H9 (cell line): ENCODE data around the gene C11orf86. TPM values are rescaled to one million over a fixed set of nuclear protein-coding genes. Genes with fewer than 3 reads are reported as not detected.

Source experiments
- DNase-seq: peaks from one replicate; pipeline ENCODE4 v3.0.0-alpha.2; 2017
- H2AFZ ChIP-seq: one replicate; pipeline ENCODE4 v1.6.1; 2013; ENCODE audit warnings: mild to moderate bottlenecking, low read length, control low read depth, moderate library complexity
- H2AK5ac ChIP-seq: 2 replicates; pipeline ENCODE4 v1.6.1; 2013; ENCODE audit warnings: low read length, control low read depth, mixed read lengths; ENCODE audit not compliant: insufficient read length
- H2BK120ac ChIP-seq: one replicate; pipeline ENCODE4 v1.6.1; 2013; ENCODE audit warnings: low read depth, mild to moderate bottlenecking, low read length, control low read depth, inconsistent platforms; ENCODE audit not compliant: poor library complexity, severe bottlenecking
- H2BK12ac ChIP-seq: 2 replicates; pipeline ENCODE4 v1.6.1; 2013; ENCODE audit warnings: low read length, control low read depth, mixed read lengths, low read depth; ENCODE audit not compliant: insufficient read length
- H2BK15ac ChIP-seq: 2 replicates; pipeline ENCODE4 v1.6.1; 2013; ENCODE audit warnings: low read depth, low read length, control low read depth
- H2BK20ac ChIP-seq: one replicate; pipeline ENCODE4 v1.6.1; 2013; ENCODE audit warnings: low read depth, mild to moderate bottlenecking, low read length, control low read depth, inconsistent platforms; ENCODE audit not compliant: poor library complexity, severe bottlenecking
- H2BK5ac ChIP-seq: 2 replicates; pipeline ENCODE4 v1.6.1; 2013; ENCODE audit warnings: low read length, control low read depth, mixed read lengths; ENCODE audit not compliant: insufficient read length
- H3K14ac ChIP-seq: 2 replicates; pipeline ENCODE4 v1.6.1; 2013; ENCODE audit warnings: low read length, control low read depth; ENCODE audit not compliant: insufficient read depth
- H3K18ac ChIP-seq: 2 replicates; pipeline ENCODE4 v1.6.1; 2013; ENCODE audit warnings: low read depth, mild to moderate bottlenecking, mixed read lengths, low read length, control low read depth; ENCODE audit not compliant: insufficient read length
- H3K23ac ChIP-seq: 2 replicates; pipeline ENCODE4 v1.6.1; 2013; ENCODE audit warnings: low read length, control low read depth, mixed read lengths, low read depth; ENCODE audit not compliant: insufficient read length
- H3K23me2 ChIP-seq: 2 replicates; pipeline ENCODE4 v1.6.1; 2013; ENCODE audit warnings: low read depth, mild to moderate bottlenecking, mixed read lengths, low read length, control low read depth; ENCODE audit not compliant: insufficient read length, poor library complexity, severe bottlenecking
- H3K27ac ChIP-seq: 2 replicates; pipeline ENCODE4 v1.5.1; 2013; ENCODE audit warnings: low read length, control low read depth, mixed read lengths, low read depth; ENCODE audit not compliant: insufficient read length
- H3K27me3 ChIP-seq: 2 replicates; pipeline ENCODE4 v1.6.1; 2013; ENCODE audit warnings: low read length, control low read depth, inconsistent platforms; ENCODE audit not compliant: insufficient read depth
- H3K4ac ChIP-seq: 2 replicates; pipeline ENCODE4 v1.6.1; 2013; ENCODE audit warnings: low read depth, mild to moderate bottlenecking, control low read depth, inconsistent platforms, low read length, moderate library complexity
- H3K4me1 ChIP-seq: 2 replicates; pipeline ENCODE4 v1.6.1; 2013; ENCODE audit warnings: low read length, control low read depth, inconsistent platforms; ENCODE audit not compliant: insufficient read depth
- H3K4me2 ChIP-seq: 2 replicates; pipeline ENCODE4 v1.6.1; 2013; ENCODE audit warnings: low read length, control low read depth, mixed read lengths; ENCODE audit not compliant: insufficient read length, insufficient read depth
- H3K56ac ChIP-seq: 2 replicates; pipeline ENCODE4 v1.6.1; 2013; ENCODE audit warnings: low read depth, mild to moderate bottlenecking, mixed read lengths, low read length, control low read depth; ENCODE audit not compliant: insufficient read length
- H3K79me1 ChIP-seq: 2 replicates; pipeline ENCODE4 v1.6.1; 2013; ENCODE audit warnings: low read depth, mild to moderate bottlenecking, moderate library complexity, low read length, control low read depth, inconsistent platforms; ENCODE audit not compliant: insufficient read depth, poor library complexity, severe bottlenecking
- H3K79me2 ChIP-seq: 2 replicates; pipeline ENCODE4 v1.6.1; 2013; ENCODE audit warnings: low read length, control low read depth, inconsistent platforms; ENCODE audit not compliant: insufficient read depth
- H3K9ac ChIP-seq: 2 replicates; pipeline ENCODE4 v1.6.1; 2013; ENCODE audit warnings: low read length, control low read depth, mixed read lengths; ENCODE audit not compliant: insufficient read length; ENCODE audit errors: extremely low read depth
- H3K9me3 ChIP-seq: one replicate; pipeline ENCODE4 v1.6.1; 2013; ENCODE audit warnings: low read depth, low read length, inconsistent platforms; ENCODE audit not compliant: control insufficient read depth
- H3T11ph ChIP-seq: one replicate; pipeline ENCODE4 v1.6.1; 2013; ENCODE audit warnings: mild to moderate bottlenecking, low read length, control low read depth, inconsistent platforms
- H4K20me1 ChIP-seq: one replicate; pipeline ENCODE4 v1.6.1; 2013; ENCODE audit not compliant: control insufficient read depth, insufficient read length, insufficient read depth
- H4K5ac ChIP-seq: 2 replicates; pipeline ENCODE4 v1.6.1; 2013; ENCODE audit warnings: low read depth, mild to moderate bottlenecking, mixed read lengths, low read length, control low read depth; ENCODE audit not compliant: insufficient read length
- H4K8ac ChIP-seq: replicated peaks from 2 replicates; pipeline ENCODE4 v1.6.1; 2013; ENCODE audit warnings: low read length, control low read depth, mixed read lengths, low read depth; ENCODE audit not compliant: insufficient read length
- H4K91ac ChIP-seq: 2 replicates; pipeline ENCODE4 v1.6.1; 2013; ENCODE audit warnings: low read depth, mild to moderate bottlenecking, moderate library complexity, mixed read lengths, low read length, control low read depth; ENCODE audit not compliant: insufficient read length
- H3K27ac Mint-ChIP-seq, 3 experiments: 2 replicates in 2 of 3; 3 replicates in 1 of 3; pipeline ENCODE4 v1.8.0; 2020 to 2021; ENCODE audit warnings: mixed read lengths in 3 of 3, mild to moderate bottlenecking in 1 of 3, moderate library complexity in 1 of 3
- H3K27me3 Mint-ChIP-seq: 2 replicates; pipeline ENCODE4 v1.8.0; 2021; ENCODE audit warnings: low read depth, mild to moderate bottlenecking, moderate library complexity, mixed read lengths
- H3K36me3 Mint-ChIP-seq, 3 experiments: 2 replicates in 2 of 3; 3 replicates in 1 of 3; pipeline ENCODE4 v1.8.0; 2020 to 2021; ENCODE audit warnings: low read depth in 3 of 3, mixed read lengths in 3 of 3; ENCODE audit not compliant: insufficient read depth in 1 of 3
- H3K4me1 Mint-ChIP-seq, 2 experiments: 2 replicates each; pipeline ENCODE4 v1.8.0; 2020; ENCODE audit warnings: mixed read lengths in 2 of 2
- H3K4me3 Mint-ChIP-seq, 2 experiments: 2 replicates in 1 of 2; 3 replicates in 1 of 2; pipeline ENCODE4 v1.8.0; 2020 to 2021; ENCODE audit warnings: mild to moderate bottlenecking in 2 of 2, mixed read lengths in 2 of 2, moderate library complexity in 1 of 2
- H3K9me3 Mint-ChIP-seq, 2 experiments: 2 replicates in 1 of 2; 3 replicates in 1 of 2; pipeline ENCODE4 v1.8.0; 2020; ENCODE audit warnings: mild to moderate bottlenecking in 2 of 2, mixed read lengths in 2 of 2, moderate library complexity in 1 of 2
- WGBS: extraction: QIAGEN DNeasy Blood & Tissue Kit; methylation state at CpG from one replicate; pipeline ENCODE4 v1.1.7; 2013; ENCODE audit warnings: missing lambda C conversion rate, low lambda C conversion rate, mixed read lengths; ENCODE audit not compliant: insufficient read length; ENCODE audit errors: extremely low coverage; 5-methylcytosine and 5-hydroxymethylcytosine counted together
- total RNA-seq: library from RNA; stranded (reverse); gene quantifications from 2 replicates; pipeline ENCODE4 v1.2.1, GENCODE V29; 2021
- TF ChIP-seq, protein P1 (sequence below): fragments of 200-600 bp; sonication (generic); conservative IDR thresholded peaks from 3 replicates; pipeline ENCODE4 v1.8.0; 2021; ENCODE audit warnings: antibody characterized with exemption, mild to moderate bottlenecking

Gene C11orf86
- total RNA-seq, 1 experiment from 2014 or later = not detected

DNA sequence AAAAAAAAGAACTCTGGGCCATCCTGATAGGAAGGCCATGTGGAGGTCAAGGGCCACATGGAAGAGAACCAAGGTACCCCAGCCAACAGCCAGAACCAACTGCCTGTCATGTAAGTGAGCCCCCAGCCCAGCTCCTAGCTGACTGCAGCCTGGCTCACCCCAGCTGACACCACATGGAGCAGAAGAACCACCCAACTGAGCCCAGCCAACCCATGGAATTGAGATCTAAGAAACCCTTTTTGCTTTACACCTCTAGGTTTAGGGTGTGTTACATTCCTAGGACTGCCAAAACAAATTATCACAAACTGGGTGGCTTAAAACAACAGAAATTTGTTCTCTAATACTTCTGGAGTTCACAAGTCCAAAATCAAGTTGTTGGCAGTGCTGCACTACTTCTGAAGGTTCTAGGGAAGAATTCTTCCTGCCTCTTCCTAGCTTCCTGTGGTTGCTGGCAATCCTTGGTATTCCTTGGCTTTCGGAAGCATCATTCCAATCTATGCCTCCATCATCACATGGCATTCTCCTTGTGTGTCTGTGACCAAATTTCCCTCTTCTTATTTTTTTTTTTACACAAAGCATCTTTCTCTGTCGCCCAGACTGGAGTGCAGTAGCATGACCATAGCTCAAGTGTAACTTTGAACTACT, 4.4 kb downstream of the C11orf86 start:
- H3K27me3 ChIP-seq = no peaks in the 10 kb centered on the region
- H3K9ac ChIP-seq = no peak overlapping the region
- H4K20me1 ChIP-seq = no peaks in the 10 kb centered on the region
- no peak overlapping the region for H4K8ac ChIP-seq
- H2BK12ac ChIP-seq = no peak overlapping the region
- Mint-ChIP-seq H3K27ac (no peak overlapping the region), H3K4me1 (peaks cover under 1 to 9% of the 10 kb centered on the region in 2 experiments), H3K4me3 (peak overlapping the region in 1 of 2 experiments; percentile 54; a peak in 2 of 5 replicates), H3K36me3 (peaks cover 2 to 4% (median 2%) of the 10 kb centered on the region in 3 experiments; a peak in 5 of 7 replicates), H3K9me3 (peaks cover 7 to 12% of the 10 kb centered on the region in 2 experiments), H3K27me3 (peaks cover 11% of the 10 kb centered on the region)
- H2AK5ac ChIP-seq = no peak overlapping the region
- H3K4me2 ChIP-seq = no peak overlapping the region
- no peak overlapping the region for H2BK5ac ChIP-seq
- no peak for DNase-seq
- no peak overlapping the region for H3K56ac ChIP-seq
- H3K79me2 ChIP-seq = no peaks in the 10 kb centered on the region
- H3K23ac ChIP-seq = no peak overlapping the region
- H2BK15ac ChIP-seq = no peak overlapping the region
- no peak overlapping the region for H3K14ac ChIP-seq
- no peaks in the 10 kb centered on the region for H3K23me2 ChIP-seq
- TF ChIP-seq, protein P1, sequence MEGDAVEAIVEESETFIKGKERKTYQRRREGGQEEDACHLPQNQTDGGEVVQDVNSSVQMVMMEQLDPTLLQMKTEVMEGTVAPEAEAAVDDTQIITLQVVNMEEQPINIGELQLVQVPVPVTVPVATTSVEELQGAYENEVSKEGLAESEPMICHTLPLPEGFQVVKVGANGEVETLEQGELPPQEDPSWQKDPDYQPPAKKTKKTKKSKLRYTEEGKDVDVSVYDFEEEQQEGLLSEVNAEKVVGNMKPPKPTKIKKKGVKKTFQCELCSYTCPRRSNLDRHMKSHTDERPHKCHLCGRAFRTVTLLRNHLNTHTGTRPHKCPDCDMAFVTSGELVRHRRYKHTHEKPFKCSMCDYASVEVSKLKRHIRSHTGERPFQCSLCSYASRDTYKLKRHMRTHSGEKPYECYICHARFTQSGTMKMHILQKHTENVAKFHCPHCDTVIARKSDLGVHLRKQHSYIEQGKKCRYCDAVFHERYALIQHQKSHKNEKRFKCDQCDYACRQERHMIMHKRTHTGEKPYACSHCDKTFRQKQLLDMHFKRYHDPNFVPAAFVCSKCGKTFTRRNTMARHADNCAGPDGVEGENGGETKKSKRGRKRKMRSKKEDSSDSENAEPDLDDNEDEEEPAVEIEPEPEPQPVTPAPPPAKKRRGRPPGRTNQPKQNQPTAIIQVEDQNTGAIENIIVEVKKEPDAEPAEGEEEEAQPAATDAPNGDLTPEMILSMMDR = no peak
- H3T11ph ChIP-seq = no peak overlapping the region
- H2BK20ac ChIP-seq = no peak overlapping the region
- no peak overlapping the region for H3K18ac ChIP-seq
- no CpG with 5 or more reads among the region's 2 CpGs for WGBS
- no peak overlapping the region for H4K91ac ChIP-seq
- no peak overlapping the region for H3K27ac ChIP-seq
- no peaks in the 10 kb centered on the region for H3K9me3 ChIP-seq
- no peaks in the 10 kb centered on the region for H3K79me1 ChIP-seq
- H2AFZ ChIP-seq = no peak overlapping the region
- H3K4me1 ChIP-seq = no peaks in the 10 kb centered on the region
- no peak overlapping the region for H4K5ac ChIP-seq
- no peak overlapping the region for H2BK120ac ChIP-seq
- H3K4ac ChIP-seq = no peak overlapping the region
